ENCODE results near the gene SMO. TPM values are rescaled to one million over a fixed set of nuclear protein-coding genes. Genes with fewer than 3 reads are reported as not detected.

Gene SMO
- total RNA-seq, 1 donor from 2014 or later: 37.4 TPM

GRCh38 chr7:129205987-129206785, 17.8 kb downstream of the SMO start:
- no peak for DNase-seq (ENCODE audit: low spot score)
- no peaks in the 10 kb centered on the region for H3K27me3 Mint-ChIP-seq (ENCODE audit: low read depth)
- peaks cover 8% of the 10 kb centered on the region for H3K36me3 Mint-ChIP-seq (ENCODE audit: low read depth)
- no peak overlapping the region for H3K27ac Mint-ChIP-seq (ENCODE audit: unreplicated experiment)
- no peaks in the 10 kb centered on the region for H3K4me1 Mint-ChIP-seq (ENCODE audit: low read depth)
- no peak overlapping the region for H3K4me3 Mint-ChIP-seq (ENCODE audit: unreplicated experiment)
- TF ChIP-seq CTCF (IDR thresholded peaks at IDR 0.05): no peak
- H3K9me3 Mint-ChIP-seq (ENCODE audit: low read depth): no peaks in the 10 kb centered on the region

- no peak for DNase-seq (ENCODE audit: low spot score)
- Mint-ChIP-seq H3K36me3 (ENCODE audit: low read depth) (peaks cover 15% of the 10 kb centered on the region), H3K27ac (ENCODE audit: unreplicated experiment) (no peak overlapping the region), H3K4me1 (ENCODE audit: low read depth) (no peaks in the 10 kb centered on the region), H3K9me3 (ENCODE audit: low read depth) (no peaks in the 10 kb centered on the region), H3K4me3 (ENCODE audit: unreplicated experiment) (no peak overlapping the region), H3K27me3 (ENCODE audit: low read depth) (no peaks in the 10 kb centered on the region)
- TF ChIP-seq CTCF (IDR thresholded peaks at IDR 0.05): no peak
Observed at GRCh38 chr7:129208667-129209066, 20.2 kb downstream of the SMO start.

- DNase-seq (ENCODE audit: low spot score): no peak
- H3K9me3 Mint-ChIP-seq (ENCODE audit: low read depth): no peaks in the 10 kb centered on the region
- H3K4me3 Mint-ChIP-seq (ENCODE audit: unreplicated experiment): no peak overlapping the region
- TF ChIP-seq CTCF (IDR thresholded peaks at IDR 0.05): no peak
- peaks cover 15% of the 10 kb centered on the region for H3K36me3 Mint-ChIP-seq (ENCODE audit: low read depth)
- H3K4me1 Mint-ChIP-seq (ENCODE audit: low read depth): no peaks in the 10 kb centered on the region
- H3K27me3 Mint-ChIP-seq (ENCODE audit: low read depth): no peaks in the 10 kb centered on the region
- H3K27ac Mint-ChIP-seq (ENCODE audit: unreplicated experiment): no peak overlapping the region
Observed at GRCh38 chr7:129209067-129209926, 20.9 kb downstream of the SMO start.

GRCh38 chr7:129210256-129210988, 22.0 kb downstream of the SMO start:
- H3K4me3 Mint-ChIP-seq (ENCODE audit: unreplicated experiment): no peak overlapping the region
- no peaks in the 10 kb centered on the region for H3K27me3 Mint-ChIP-seq (ENCODE audit: low read depth)
- peak; percentile 89 for TF ChIP-seq CTCF (IDR thresholded peaks at IDR 0.05)
- H3K9me3 Mint-ChIP-seq (ENCODE audit: low read depth): no peaks in the 10 kb centered on the region
- no peak overlapping the region for H3K27ac Mint-ChIP-seq (ENCODE audit: unreplicated experiment)
- no peaks in the 10 kb centered on the region for H3K4me1 Mint-ChIP-seq (ENCODE audit: low read depth)
- DNase-seq (ENCODE audit: low spot score): no peak
- peaks cover 15% of the 10 kb centered on the region for H3K36me3 Mint-ChIP-seq (ENCODE audit: low read depth)

GRCh38 chr7:129210989-129211312, 22.5 kb downstream of the SMO start:
- DNase-seq (ENCODE audit: low spot score): no peak
- Mint-ChIP-seq H3K36me3 (ENCODE audit: low read depth) (peaks cover 15% of the 10 kb centered on the region), H3K27ac (ENCODE audit: unreplicated experiment) (no peak overlapping the region), H3K9me3 (ENCODE audit: low read depth) (no peaks in the 10 kb centered on the region), H3K4me1 (ENCODE audit: low read depth) (no peaks in the 10 kb centered on the region), H3K4me3 (ENCODE audit: unreplicated experiment) (no peak overlapping the region), H3K27me3 (ENCODE audit: low read depth) (no peaks in the 10 kb centered on the region)
- no peak for TF ChIP-seq CTCF (IDR thresholded peaks at IDR 0.05)
